Renal pelvis (tissue), 4 donors: ENCODE data around the gene MALRD1. TPM values are rescaled to one million over a fixed set of nuclear protein-coding genes. Genes with fewer than 3 reads are reported as not detected.

Experiments
- DNase-seq: peaks from one replicate; pipeline ENCODE4 v3.0.0-alpha.2; 2013
- polyA plus RNA-seq, 3 donors: library from polyadenylated mRNA; unstranded; fragments of 120-200 nt; gene quantifications; one replicate each; pipeline ENCODE4 v1.2.1, GENCODE V29; 2013; ENCODE audit not compliant: insufficient read length in 3 of 3

MALRD1 gene
- polyA plus RNA-seq, 3 donors = 1.4 to 2.3 (median 2.3) TPM

- DNase-seq = no peak
These were observed 528.0 kb downstream of the MALRD1 start for GRCh38 chr10:19576576-19576975.

DNA sequence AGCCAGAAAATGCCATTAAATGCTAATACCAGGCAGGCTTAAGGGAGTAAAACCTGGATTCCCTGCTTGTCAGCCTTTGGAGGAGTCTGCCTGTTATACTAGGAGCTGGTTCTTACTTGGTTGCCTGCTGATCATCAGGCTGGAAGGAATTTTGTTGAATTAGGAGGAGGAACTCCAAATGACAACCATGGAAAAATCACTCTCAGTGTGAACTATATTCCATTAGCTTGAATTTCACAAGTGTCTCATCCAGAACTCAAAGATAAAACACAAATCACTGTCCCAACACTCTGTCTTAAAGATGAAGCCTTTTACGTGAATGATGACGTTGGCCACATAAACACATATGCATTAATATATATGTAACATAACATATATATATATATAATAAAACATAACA lies 528.8 kb downstream of the MALRD1 start:
- DNase-seq = no peak

DNA sequence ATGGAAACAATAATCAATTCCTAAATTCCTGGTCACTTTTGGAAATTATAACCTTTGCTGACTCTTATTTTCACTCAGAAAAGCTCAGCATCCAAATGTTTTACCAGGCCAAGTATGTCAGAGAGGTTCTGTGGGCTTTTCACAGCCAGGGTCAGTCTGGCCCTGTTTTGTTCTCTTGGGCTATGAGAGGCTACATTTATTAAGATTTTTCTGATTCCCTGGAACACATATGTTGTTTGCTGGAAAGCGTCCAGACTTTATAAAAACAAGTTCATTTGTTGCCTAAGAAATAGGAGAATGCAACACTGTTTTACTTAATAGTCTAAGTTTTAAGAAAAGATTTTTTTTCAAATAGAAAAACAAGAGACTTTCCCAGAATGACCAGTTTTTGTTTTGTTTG lies 529.2 kb downstream of the MALRD1 start:
- DNase-seq = no peak

GRCh38 chr10:19578571-19578970 lies 530.0 kb downstream of the MALRD1 start:
- DNase-seq = no peak

GRCh38 chr10:19579761-19580545 lies 531.4 kb downstream of the MALRD1 start:
- DNase-seq = no peak

DNA sequence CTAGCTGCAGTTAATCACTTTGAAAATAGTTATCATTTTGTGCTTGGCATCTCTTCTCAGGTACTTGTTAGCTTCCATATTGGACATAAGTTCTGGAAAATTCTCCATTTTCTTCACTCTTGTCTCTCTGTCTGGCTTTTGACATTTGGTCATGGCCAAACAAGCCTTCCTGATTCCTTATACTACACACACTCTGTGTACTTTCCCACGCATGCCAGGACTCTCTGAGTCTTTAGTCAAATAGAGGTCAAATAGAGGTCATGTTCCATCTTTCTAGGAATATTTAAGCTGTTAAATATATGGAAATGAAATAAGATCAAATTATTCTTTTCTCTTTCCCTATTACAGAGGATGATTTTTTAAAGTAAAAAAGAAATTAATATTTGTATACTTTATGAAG lies 532.1 kb downstream of the MALRD1 start:
- no peak for DNase-seq

DNA sequence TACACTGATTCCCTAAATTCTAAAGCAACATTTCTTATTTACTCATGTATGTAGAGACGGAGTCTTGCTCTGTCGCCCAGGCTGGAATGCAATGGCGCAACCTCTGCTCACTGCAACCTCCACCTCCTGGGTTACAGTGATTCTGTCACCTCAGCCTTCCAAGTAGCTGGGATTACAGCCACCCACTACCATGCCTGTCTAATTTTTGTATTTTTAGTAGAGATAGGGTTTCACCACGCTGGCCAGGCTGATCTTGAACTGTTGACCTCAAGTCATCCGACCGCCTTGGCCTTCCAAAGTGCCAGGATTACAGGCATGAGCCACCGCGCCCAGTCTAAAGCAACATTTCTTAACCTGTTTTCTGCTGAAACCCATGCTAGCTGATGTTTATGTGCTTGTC lies 540.0 kb downstream of the MALRD1 start:
- DNase-seq = no peak

DNA sequence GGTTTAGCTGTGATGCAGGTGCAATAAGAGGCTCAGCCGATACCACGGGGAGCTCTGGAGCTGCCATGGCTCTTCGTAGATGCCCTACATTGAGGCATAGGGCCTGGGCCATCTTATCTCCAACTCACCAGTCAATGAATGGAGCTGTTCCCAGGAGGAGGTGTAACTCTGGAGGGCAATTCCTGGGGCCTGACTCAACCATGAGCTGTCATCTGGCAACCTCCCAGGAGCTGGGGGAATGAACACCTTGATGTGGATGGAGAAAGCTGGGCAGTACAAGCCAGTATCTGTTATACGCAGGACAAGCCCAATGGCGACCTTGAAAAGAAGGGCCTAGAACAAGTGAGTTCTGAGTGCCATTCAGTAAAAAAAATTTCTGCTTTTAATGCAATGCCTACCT lies 543.7 kb downstream of the MALRD1 start:
- no peak for DNase-seq

GRCh38 chr10:19595212-19595845 lies 546.7 kb downstream of the MALRD1 start:
- no peak for DNase-seq

DNA sequence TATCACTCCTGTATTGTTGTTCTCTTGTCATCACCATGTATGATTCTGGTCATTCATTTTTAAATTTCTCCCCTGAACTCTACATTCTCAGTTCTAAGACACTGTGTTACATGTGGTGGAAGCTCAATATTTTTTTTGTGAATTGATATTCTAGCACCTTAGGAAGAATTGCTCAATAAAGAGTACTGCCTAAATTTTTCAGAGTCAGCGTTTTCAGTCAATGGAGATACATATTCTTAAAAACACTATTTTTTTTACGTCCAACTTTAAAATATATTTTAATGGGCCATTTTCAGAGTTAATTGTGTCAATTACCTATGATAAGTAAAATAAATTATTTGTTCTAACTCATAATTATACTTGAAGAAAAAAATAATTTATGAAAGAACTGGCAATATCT lies 557.2 kb downstream of the MALRD1 start:
- no peak for DNase-seq

DNA sequence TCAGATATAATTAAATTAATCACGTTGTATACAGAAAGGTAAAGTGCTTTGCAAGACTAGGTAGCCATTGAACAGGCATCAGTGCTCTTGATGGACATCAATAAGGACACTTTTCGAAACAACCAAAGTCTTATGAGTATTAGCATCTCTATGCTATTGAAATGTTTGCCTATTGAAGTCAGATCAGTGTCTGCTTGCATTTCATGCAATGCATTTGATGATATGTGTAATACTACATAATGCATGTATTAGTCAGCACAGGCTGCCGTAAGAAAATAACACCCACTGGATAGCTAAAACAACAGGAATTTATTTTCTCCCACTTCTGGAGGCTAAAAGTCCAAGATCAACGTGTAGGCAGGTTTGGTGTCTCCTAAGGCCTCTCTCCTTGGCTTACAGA lies 558.4 kb downstream of the MALRD1 start:
- no peak for DNase-seq

DNA sequence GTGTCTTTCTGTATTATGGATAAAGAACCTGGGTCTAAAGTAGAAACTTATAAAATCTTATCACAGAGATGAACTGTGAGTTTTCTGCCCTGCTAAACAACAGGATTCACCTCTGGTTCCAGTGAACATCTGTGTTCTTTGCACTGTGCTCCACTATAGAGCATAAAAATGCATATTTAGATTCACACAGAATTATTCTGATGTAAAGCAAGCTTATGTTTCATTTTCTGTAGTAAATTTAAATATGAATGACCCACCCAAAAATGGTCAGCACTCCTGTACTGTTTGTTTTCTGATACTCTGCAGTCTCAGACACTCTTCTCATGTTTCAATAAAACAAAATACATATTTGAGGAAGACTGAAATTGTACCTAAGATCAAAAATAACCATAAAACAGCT lies 563.2 kb downstream of the MALRD1 start:
- no peak for DNase-seq

DNA sequence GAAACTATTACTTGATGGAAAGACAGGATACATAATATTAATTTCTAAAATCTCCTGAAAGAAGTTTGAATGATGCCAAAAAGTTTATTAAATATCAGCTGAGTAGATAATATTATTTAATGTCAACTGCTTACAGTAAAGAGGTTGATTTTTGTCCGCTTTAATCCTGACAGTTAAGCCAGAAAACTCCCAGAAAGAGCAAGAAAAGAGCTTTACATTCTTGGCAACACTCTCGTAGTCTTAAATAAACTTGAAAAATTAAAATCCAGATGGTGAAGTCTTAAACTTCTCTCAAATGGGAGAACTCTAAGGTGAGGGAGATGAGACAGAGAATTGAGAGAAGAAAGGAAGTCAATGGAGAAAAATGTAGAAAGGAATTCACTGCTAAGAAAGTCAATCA lies 568.4 kb downstream of the MALRD1 start:
- no peak for DNase-seq

- DNase-seq = no peak
These were observed 572.2 kb downstream of the MALRD1 start for GRCh38 chr10:19620811-19621210.

GRCh38 chr10:19623321-19623720 lies 574.7 kb downstream of the MALRD1 start:
- no peak for DNase-seq

GRCh38 chr10:19626156-19626555 lies 577.6 kb downstream of the MALRD1 start:
- DNase-seq = no peak

- DNase-seq = no peak
These were observed 580.4 kb downstream of the MALRD1 start for GRCh38 chr10:19628767-19629560.

DNA sequence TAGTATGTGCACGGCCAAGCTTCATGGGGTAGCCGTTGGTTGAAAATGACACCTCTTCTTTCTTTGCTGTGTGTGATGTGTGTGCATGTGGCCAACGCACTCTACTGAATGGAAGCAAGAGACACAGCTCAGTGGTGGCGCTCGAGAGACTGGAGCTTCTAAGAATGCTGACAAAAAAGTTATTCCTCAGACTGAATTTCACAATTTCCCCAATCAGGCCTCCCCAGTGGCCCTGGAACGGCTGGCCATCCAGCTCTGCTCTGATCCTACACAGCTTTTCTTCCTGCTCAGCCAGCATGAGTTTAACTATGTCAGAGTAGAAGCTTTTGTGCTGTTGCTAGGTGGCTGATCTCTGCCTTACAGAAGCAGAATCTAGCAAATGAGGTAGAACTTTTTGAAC lies 581.0 kb downstream of the MALRD1 start:
- DNase-seq = peak; percentile 54

- no peak for DNase-seq
These were observed 585.6 kb downstream of the MALRD1 start for GRCh38 chr10:19634163-19634562.

DNA sequence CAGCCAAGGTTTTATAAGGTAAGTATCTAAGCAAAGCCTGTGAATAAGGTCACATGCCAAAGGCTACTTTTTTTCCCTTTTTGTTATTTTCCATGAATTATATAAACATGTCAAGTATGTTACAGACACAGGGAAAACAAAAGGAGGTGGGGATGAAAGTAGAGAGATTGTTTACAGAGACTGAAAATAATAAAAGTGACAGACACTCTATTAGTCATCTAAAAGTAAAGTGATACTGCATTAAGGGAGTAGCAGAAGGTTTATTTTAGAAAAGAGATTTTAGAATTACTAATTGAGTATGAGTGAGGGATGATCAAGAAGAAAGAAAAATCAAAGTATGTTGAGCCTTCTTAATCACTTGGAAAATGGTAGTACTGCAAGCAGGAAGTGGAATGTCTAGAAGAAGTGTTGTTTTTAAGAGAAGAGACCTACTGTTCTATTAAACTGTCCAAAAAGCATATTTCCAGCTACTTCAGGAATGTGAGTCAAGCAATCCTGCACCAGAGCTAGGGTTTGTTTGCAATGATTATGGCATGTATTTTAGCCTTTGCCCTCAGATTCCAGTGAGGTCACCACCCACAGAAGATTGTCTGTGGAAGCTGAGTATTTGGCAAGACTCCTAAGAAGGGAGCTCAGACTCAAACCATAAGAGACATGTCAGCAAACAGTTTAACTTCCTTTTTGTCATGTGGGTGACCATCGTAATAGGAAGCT lies 589.7 kb downstream of the MALRD1 start:
- DNase-seq = peak; percentile 87

DNA sequence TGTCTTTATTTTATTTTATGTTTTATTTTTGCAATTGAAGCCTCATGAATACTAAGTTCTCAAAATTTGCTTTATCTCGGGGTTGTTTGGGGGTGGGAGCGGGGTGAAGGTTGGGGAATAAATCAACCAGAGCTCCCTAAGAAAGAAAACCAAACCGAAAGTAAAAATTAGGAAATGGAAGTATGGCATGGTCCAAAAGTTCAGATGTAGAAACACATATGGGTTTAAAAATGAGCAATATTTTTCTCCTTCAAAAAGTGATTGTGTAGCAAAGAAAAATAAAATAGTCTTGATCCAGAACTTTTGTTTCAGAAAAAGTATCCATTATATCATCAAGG lies 590.3 kb downstream of the MALRD1 start:
- DNase-seq = no peak

GRCh38 chr10:19640566-19641263 lies 592.1 kb downstream of the MALRD1 start:
- DNase-seq = no peak
